Effector memory CD8-positive, alpha-beta T cell (primary cell): ENCODE data around the gene PALLD.

ENCODE experiments used
- ATAC-seq: fragments of 150-1000 bp; cut with Tn5 transposase; replicated peaks from 2 replicates; pipeline ENCODE4 v1.10.0; 2021; ENCODE audit warnings: mild to moderate bottlenecking, moderate library complexity
- DNase-seq, 3 experiments: peaks; one replicate each; pipeline ENCODE4 v3.0.0; 2021
- H3K27ac Mint-ChIP-seq, 2 donors: one replicate each; pipeline ENCODE4 v1.8.0; 2022; ENCODE audit warnings: mild to moderate bottlenecking in 2 of 2, mixed read lengths in 2 of 2, moderate library complexity in 2 of 2
- H3K27me3 Mint-ChIP-seq, 2 donors: one replicate each; pipeline ENCODE4 v1.8.0; 2022; ENCODE audit warnings: mixed read lengths in 2 of 2
- H3K36me3 Mint-ChIP-seq: one replicate; pipeline ENCODE4 v1.8.0; 2022; ENCODE audit warnings: mild to moderate bottlenecking, moderate library complexity, mixed read lengths; ENCODE audit not compliant: insufficient read depth
- H3K4me1 Mint-ChIP-seq, 2 donors: one replicate each; pipeline ENCODE4 v1.8.0; 2022; ENCODE audit warnings: low read depth in 2 of 2, mixed read lengths in 2 of 2
- H3K4me3 Mint-ChIP-seq, 2 donors: one replicate each; pipeline ENCODE4 v1.8.0; 2022; ENCODE audit warnings: mild to moderate bottlenecking in 2 of 2, mixed read lengths in 2 of 2, moderate library complexity in 2 of 2
- H3K9me3 Mint-ChIP-seq, 2 donors: one replicate each; pipeline ENCODE4 v1.8.0; 2022; ENCODE audit warnings: mixed read lengths in 2 of 2

PALLD gene

DNA sequence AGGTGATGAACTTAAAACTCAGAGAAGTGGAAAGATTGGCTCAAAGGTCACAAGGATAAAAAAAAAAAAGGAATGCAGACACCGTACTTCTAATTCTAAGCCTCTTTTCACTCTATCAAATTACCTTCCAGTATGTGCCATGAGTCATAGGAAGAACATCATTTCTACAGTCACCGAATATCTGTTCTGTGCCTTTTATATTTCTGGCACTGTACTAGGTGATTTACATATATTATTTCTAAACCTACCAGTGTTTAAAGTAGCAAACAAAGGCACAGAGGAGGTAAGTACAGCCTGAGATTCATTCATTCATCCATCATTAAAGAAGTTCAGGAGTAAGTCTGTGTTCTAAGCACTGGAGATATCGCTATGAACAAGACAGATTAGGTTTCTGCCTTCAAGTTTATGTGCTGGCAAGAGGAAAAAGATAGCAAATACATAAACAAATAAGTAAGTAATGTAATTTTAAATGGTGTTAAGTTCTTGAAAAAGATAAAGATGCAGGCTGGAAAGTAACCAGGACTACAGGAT, 65.3 kb downstream of the PALLD start:
- H3K27me3 Mint-ChIP-seq: peaks cover 33 to 45% of the 10 kb centered on the region in 2 donors

DNA sequence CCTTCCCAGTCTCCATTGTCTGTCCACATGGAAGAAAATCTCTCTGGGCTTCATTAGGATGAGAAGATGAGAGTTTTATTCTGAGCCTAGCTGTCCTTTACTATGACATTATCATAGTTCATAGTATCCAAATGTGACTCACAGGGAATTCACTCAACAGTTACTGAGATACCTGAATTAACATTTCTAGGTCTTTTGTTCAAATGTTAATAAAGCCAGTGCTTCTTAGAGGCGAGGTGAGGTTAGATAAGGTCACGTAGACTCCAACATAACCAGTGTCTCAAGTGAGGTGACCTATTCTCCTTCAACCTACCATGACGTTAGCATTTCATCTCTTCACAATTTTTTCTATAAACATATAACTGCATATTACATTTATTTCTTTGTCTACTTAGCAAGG, 67.2 kb downstream of the PALLD start:
- DNase-seq (no peak), ATAC-seq (no peak)
- H3K4me1 Mint-ChIP-seq: no peaks in the 10 kb centered on the region
- no peaks in the 10 kb centered on the region for H3K36me3 Mint-ChIP-seq
- peaks cover 14 to 26% of the 10 kb centered on the region in 2 donors for H3K27me3 Mint-ChIP-seq
- H3K9me3 Mint-ChIP-seq: no peaks in the 10 kb centered on the region
- H3K27ac Mint-ChIP-seq: no peak overlapping the region
- H3K4me3 Mint-ChIP-seq: no peak overlapping the region

More for the DNA sequence above, 65.3 kb downstream of the PALLD start:
- Mint-ChIP-seq H3K4me3 (no peak overlapping the region), H3K36me3 (no peaks in the 10 kb centered on the region), H3K4me1 (no peaks in the 10 kb centered on the region), H3K27ac (no peak overlapping the region), H3K9me3 (no peaks in the 10 kb centered on the region)
- ATAC-seq (no peak), DNase-seq (no peak)

DNA sequence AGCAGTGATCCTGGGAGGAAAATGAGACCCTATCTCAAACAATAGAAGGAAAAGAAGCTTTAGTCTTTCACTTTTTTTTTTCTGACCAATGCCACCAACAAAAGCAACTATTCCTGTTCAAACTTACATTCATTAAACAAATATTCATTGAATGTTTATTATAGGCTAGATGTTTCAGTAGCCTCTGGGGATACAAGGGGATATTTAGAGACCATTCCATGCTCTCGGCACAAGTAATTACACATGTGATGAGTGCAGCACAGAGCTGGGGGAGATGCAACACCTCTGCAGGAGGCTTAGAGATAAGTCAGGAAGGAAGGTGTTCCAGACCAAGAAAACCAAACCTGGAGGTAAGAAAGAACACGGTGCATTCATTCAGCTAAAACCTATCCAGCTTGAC, 68.3 kb downstream of the PALLD start:
- H3K4me3 Mint-ChIP-seq: no peak overlapping the region
- H3K27ac Mint-ChIP-seq: no peak overlapping the region
- no peaks in the 10 kb centered on the region for H3K4me1 Mint-ChIP-seq
- no peaks in the 10 kb centered on the region for H3K9me3 Mint-ChIP-seq
- DNase-seq (no peak), ATAC-seq (no peak)
- H3K27me3 Mint-ChIP-seq: peaks cover 9 to 23% of the 10 kb centered on the region in 2 donors
- no peaks in the 10 kb centered on the region for H3K36me3 Mint-ChIP-seq

DNA sequence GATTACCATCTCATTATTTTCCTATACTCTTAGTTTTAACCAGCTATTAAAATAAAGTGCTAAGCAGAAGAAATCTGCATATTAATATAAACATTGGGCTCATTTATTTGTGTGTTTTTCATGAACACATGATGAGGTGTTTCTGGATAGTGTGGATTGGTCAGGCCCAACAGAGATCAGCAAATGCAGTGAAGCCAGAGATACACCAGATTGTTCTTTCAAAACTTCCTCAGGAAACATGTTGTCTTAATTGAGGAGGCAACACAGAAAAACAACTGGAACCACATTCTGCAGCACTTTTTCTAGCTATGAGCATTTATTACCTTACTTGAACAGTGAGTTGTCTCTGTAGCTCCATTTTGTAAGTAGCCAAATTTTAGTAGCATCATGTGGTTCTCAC, 69.9 kb downstream of the PALLD start:
- no peak overlapping the region for H3K4me3 Mint-ChIP-seq
- no peaks in the 10 kb centered on the region for H3K4me1 Mint-ChIP-seq
- H3K36me3 Mint-ChIP-seq: no peaks in the 10 kb centered on the region
- H3K27me3 Mint-ChIP-seq: peaks cover 9 to 23% of the 10 kb centered on the region in 2 donors
- ATAC-seq (no peak), DNase-seq (no peak)
- H3K27ac Mint-ChIP-seq: no peak overlapping the region
- no peaks in the 10 kb centered on the region for H3K9me3 Mint-ChIP-seq

DNA sequence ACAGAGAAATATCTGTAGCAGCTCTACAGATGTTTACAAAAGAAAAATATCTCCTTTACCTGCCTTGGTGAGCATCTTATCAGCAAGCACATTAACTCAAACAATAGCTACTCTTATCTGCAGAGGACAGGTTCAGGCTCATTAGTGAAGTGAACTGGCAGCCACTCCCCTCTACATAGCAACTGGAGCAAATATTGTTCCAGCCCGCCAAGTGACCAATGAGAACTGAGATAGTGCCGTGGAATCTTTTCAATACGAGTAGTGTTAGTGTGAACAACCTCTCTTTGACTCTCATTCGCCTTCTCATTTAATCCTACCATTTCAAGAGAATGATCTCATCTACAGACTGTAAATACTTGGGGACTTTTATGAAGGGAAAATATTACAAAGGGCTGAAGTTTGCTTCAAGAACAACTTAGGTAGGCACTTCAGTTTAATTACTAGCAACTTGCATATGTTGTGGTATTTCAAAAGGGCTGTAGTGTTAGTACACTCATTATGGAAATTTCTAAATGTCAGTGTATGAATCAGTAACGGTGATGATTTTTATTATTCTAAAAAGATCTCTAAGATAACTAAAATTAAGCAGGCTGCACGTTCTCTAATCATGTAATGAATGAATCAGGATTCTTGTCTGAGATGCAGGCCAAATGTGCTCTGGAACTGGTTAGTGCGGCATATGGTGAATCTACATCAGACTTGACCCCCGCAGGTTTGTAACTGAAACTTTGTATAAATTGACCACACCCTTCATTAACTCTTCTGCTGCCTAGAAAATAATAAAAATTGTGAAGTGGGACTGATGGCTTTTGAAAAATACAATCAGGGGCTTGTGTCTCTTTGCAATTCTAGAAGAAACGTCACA, 72.4 kb downstream of the PALLD start:
- Mint-ChIP-seq H3K4me1 (no peaks in the 10 kb centered on the region), H3K4me3 (no peak overlapping the region), H3K27me3 (peaks cover 19 to 22% of the 10 kb centered on the region in 2 donors), H3K9me3 (no peaks in the 10 kb centered on the region), H3K27ac (no peak overlapping the region), H3K36me3 (no peaks in the 10 kb centered on the region)
- ATAC-seq (peak; percentile 21), DNase-seq (no peak)

DNA sequence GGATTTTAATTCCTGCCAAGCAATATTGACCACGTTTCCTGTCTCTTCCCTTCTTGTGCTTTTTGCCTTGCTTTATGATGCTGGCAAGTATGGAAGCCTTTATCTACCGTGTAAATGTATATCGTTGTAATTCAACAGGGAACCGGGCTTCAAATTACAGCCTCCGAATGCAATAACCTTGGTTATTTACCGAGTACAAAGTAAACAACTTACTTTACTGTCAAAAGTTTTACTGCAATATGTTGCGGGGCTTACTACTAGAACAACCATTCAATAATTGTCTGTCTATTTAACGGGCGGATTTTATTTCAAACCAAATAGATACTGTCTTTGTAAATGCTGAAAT, 73.1 kb downstream of the PALLD start:
- Mint-ChIP-seq H3K4me1 (no peaks in the 10 kb centered on the region), H3K9me3 (no peaks in the 10 kb centered on the region), H3K27me3 (peaks cover 18 to 27% of the 10 kb centered on the region in 2 donors), H3K4me3 (no peak overlapping the region), H3K27ac (no peak overlapping the region), H3K36me3 (no peaks in the 10 kb centered on the region)
- ATAC-seq (no peak), DNase-seq (no peak)

DNA sequence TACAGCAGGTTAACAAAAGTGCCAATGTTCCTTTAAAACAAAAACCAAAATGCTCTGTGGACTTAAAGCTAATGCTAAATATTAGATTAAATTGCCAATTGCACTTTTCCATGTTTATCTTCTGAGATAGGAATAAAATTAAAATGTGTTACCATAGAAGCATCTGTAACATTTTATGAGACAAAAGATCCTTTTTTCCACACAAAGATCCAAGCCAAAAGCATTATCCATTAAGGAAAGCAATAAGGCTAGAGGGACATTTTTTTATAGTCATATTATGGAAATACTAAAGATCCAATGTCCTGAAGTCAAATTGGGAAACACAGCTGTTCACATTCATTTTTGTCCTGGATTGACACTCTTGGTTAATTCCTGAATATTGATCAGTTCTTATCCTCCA, 73.6 kb downstream of the PALLD start:
- Mint-ChIP-seq H3K4me3 (no peak overlapping the region), H3K27me3 (peaks cover 13 to 23% of the 10 kb centered on the region in 2 donors), H3K9me3 (no peaks in the 10 kb centered on the region), H3K4me1 (no peaks in the 10 kb centered on the region), H3K36me3 (no peaks in the 10 kb centered on the region), H3K27ac (no peak overlapping the region)
- no peak for DNase-seq
- ATAC-seq: no peak

DNA sequence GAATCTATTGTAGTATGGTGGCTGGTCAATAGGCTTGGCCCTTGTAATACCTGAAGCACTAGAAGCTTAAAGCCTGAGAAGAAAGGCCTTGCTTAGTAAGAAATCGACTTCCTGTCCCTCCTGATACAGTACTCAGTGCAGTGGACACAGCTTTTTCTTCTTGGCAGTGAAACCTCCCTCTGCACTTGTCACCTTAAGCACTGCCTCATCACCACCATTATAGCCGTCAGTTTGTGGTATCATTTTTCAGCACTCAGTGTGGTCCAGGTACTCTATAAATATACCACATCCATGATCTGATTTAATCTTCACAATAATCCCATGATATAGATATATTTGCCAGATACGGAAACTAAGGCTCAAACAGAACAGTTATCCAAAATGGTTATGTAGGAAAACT, 75.2 kb downstream of the PALLD start:
- Mint-ChIP-seq H3K9me3 (no peaks in the 10 kb centered on the region), H3K27ac (no peak overlapping the region), H3K4me1 (no peaks in the 10 kb centered on the region), H3K4me3 (no peak overlapping the region), H3K36me3 (no peaks in the 10 kb centered on the region), H3K27me3 (peaks cover 12 to 21% of the 10 kb centered on the region in 2 donors)
- ATAC-seq: no peak
- DNase-seq: no peak

DNA sequence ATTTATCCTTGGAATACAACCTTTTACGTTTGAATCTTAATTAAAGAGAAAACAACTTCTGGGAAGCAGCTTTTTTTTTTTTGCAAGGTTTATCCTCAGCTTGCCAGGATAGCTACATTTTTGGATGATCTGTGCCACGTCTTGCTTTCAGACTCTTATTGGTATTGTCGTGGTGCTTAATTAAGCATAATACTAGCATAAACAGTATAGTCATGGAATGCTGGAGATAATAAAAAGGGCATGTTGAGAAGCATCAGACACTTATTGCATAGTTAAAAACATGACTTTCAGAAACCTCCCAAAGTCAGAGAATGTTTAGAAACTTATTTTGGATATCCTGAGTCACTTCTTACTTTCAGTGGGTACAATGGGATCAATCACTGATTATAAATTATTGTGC, 77.0 kb downstream of the PALLD start:
- Mint-ChIP-seq H3K27me3 (peaks cover 16 to 29% of the 10 kb centered on the region in 2 donors), H3K4me1 (no peaks in the 10 kb centered on the region), H3K27ac (no peak overlapping the region), H3K9me3 (no peaks in the 10 kb centered on the region), H3K36me3 (no peaks in the 10 kb centered on the region), H3K4me3 (no peak overlapping the region)
- no peak for DNase-seq
- ATAC-seq: no peak

DNA sequence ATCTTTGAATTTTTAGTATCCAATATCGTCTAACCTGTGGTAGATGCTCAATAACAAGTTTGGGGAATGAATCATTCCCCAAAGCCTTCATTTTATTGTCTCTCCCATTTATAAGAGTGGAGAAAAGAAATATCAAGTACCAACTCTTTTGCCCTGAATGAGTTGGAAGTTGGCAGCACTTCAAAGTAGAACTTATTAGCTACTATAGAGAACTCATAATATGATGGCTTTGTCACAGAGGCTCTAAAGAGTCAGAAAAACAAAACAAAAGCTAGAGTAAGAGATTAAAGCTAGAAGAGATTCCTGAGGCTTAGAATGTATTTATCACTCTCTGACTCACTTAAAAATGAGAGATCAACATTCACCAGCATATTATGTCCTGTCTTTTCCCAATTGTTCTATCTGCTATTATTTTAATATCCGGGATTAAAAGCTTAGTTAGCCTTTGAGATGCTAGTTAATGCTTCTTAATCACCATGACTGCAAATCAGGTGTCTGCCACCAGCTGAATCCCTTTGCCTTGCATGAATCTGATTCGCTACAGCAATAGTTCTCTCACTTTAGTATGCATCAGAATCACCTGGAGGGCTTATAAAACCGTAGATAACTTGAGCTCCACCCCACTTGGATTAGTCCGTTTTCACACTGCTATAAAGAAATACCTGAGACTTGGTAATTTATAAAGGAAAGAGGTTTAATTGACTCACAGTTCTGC, 77.9 kb downstream of the PALLD start:
- Mint-ChIP-seq H3K27ac (no peak overlapping the region), H3K36me3 (no peaks in the 10 kb centered on the region), H3K4me1 (no peaks in the 10 kb centered on the region), H3K27me3 (peaks cover 14 to 30% of the 10 kb centered on the region in 2 donors), H3K9me3 (no peaks in the 10 kb centered on the region), H3K4me3 (no peak overlapping the region)
- DNase-seq (no peak), ATAC-seq (no peak)

DNA sequence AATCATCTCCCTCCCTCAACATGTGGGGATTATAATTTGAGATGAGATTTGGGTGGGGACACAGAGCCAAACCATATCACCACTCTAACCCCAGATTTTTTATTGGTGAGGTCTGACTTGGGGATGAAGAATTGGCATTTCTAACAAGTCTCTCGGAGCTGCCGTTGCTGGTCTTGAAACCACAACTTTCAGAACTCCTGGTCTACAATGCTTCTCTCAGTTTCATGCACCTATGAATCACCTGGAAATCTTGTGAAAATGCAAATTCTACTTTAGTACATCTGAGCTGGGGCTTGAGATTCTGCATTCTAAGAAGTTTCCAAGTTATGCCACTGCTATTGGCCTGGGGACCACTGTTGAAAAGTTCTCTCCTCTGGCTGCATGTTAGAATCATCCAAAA, 78.6 kb downstream of the PALLD start:
- Mint-ChIP-seq H3K27me3 (peaks cover 11 to 30% of the 10 kb centered on the region in 2 donors), H3K4me1 (no peaks in the 10 kb centered on the region), H3K36me3 (no peaks in the 10 kb centered on the region), H3K9me3 (no peaks in the 10 kb centered on the region), H3K4me3 (no peak overlapping the region), H3K27ac (no peak overlapping the region)
- no peak for DNase-seq
- ATAC-seq: no peak

DNA sequence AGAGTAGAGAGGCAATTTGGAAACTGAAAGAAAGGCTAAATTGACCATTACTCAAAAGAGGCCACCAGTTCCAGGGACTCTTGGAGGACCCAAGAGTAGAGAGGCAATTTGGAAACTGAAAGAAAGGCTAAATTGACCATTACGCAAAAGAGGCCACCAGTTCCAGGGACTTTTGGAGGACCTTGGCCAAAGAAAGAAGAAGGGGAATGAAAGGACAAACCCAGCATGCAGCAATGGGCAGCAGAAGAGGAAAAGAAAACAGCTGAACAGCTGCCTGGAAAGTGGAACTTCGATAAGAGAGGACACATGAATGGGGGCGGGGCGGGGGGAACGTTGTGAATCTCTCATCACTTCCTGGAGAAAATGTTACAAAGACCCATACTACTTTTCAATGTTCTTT, 80.8 kb downstream of the PALLD start:
- H3K36me3 Mint-ChIP-seq: no peaks in the 10 kb centered on the region
- no peaks in the 10 kb centered on the region for H3K4me1 Mint-ChIP-seq
- DNase-seq (no peak), ATAC-seq (no peak)
- peaks cover 25 to 28% of the 10 kb centered on the region in 2 donors for H3K27me3 Mint-ChIP-seq
- H3K4me3 Mint-ChIP-seq: no peak overlapping the region
- H3K9me3 Mint-ChIP-seq: no peaks in the 10 kb centered on the region
- no peak overlapping the region for H3K27ac Mint-ChIP-seq

DNA sequence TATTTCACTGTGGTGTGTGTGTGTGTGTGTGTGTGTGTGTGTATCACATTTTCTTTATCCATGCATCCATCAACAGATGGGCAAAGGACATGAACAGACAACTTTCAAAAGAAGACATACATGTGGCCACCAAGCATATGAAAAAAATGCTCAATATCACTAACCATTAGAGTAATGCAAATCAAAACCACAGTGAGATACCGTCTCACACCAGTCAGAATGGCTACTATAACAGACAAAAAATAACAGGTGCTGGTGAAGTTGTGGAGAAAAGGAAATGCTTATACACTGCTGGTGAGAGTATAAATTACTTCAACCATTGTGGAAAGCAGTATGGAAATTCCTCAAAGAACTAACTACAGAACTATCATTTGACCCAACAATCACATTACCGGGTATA, 83.4 kb downstream of the PALLD start:
- ATAC-seq (no peak), DNase-seq (no peak)
- Mint-ChIP-seq H3K4me3 (no peak overlapping the region), H3K27ac (no peak overlapping the region), H3K36me3 (no peaks in the 10 kb centered on the region), H3K27me3 (peaks cover 18 to 27% of the 10 kb centered on the region in 2 donors), H3K4me1 (no peaks in the 10 kb centered on the region), H3K9me3 (no peaks in the 10 kb centered on the region)

DNA sequence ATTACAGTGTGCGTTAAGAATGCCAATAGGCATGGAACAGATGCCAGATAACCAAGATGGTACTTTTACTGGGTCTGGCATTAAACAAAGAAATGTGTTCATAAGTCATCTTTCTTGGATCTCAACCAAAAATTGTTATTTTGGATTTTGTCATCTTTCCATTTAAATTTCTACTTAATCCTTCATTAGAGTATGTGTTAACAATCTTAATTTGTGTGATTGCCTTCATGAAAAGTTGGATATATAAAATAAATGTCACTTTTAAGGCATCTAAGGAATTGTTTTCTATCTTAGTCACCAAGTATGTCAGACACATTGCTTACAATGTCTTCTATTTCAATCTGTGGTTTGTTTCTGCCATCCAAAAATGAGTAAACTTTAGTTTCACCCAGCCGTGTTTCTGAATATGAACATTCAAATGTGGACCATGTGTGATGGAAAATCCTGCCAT, 87.5 kb downstream of the PALLD start:
- ATAC-seq: no peak
- no peak overlapping the region for H3K27ac Mint-ChIP-seq
- H3K27me3 Mint-ChIP-seq: peaks cover 36 to 47% of the 10 kb centered on the region in 2 donors
- H3K9me3 Mint-ChIP-seq: no peaks in the 10 kb centered on the region
- DNase-seq: no peak
- no peaks in the 10 kb centered on the region for H3K4me1 Mint-ChIP-seq
- H3K36me3 Mint-ChIP-seq: no peaks in the 10 kb centered on the region
- no peak overlapping the region for H3K4me3 Mint-ChIP-seq
